ENCODE results near the gene INAFM2. TPM values are rescaled to one million over a fixed set of nuclear protein-coding genes. Genes with fewer than 3 reads are reported as not detected.

INAFM2 gene
- total RNA-seq (10 to 100 TPM; 16.8 to 29.6 (median 22.9) TPM), polyA plus RNA-seq (10 to 100 TPM in 1 of 3 donors, 1 to 10 TPM in 2; 7.4 to 10.9 (median 9.8) TPM)
- long read RNA-seq, donor 1, transcript INAFM2-202 (1 exons, 3,052 nt) = major isoform, 23 of 24 reads
- long read RNA-seq, donor 1, partial matches to known transcripts = 0 of 24 reads
- long read RNA-seq, donor 1, other reads (novel, unspliced or antisense) = 0 of 24 reads
- long read RNA-seq, donor 2, transcript INAFM2-202 (1 exons, 3,052 nt) = major isoform, 13 of 13 reads
- long read RNA-seq, donor 2, partial matches to known transcripts = 0 of 13 reads
- long read RNA-seq, donor 2, other reads (novel, unspliced or antisense) = 0 of 13 reads

- peak; percentile 98 for DNase-seq
- Histone ChIP-seq H3K27me3 (replicated peaks in 1 of 7) (no peaks in the 10 kb centered on the region), H3K4me1 (peaks cover 17 to 73% (median 50%) of the 10 kb centered on the region in 6 donors), H3K9me3 (no peaks in the 10 kb centered on the region), H3K27ac (peak within 1 kb of the TSS; percentile 59 to 87 (median 81)), H3K36me3 (no peaks in the 10 kb centered on the region), H3K4me3 (peak within 1 kb of the TSS; percentile 63 to 93 (median 68))
- TF ChIP-seq CTCF (IDR thresholded peaks at IDR 0.05 in 8 of 11, conservative IDR thresholded peaks at IDR 0.05 in 3 of 11) = peak; percentile 76 to 96 (median 85)
- TF ChIP-seq POLR2A (IDR thresholded peaks at IDR 0.05) = peak in 1 of 3 donors; percentile 65
- peak; percentile 49 to 84 (median 79) for TF ChIP-seq POLR2AphosphoS5 (IDR thresholded peaks at IDR 0.05)
- intact Hi-C loops (cut with DNase I; ENCODE audit: low total_unique reads) = loop anchor here (5.0 kb wide), 1 partner anchor 99 kb away; no protein-coding TSS in a partner anchor
- 0 to 1% (median 0%) methylated on average over 40 to 103 of the region's 103 CpGs for WGBS, 5 donors
Observed at GRCh38 chr15:40323239-40323952, at the start of gene INAFM2. Gene INAFM2 (plus strand): TSS chr15:40323692. CDS start chr15:40324056, 364 bp downstream.

GRCh38 chr15:40274350-40275274, 48.9 kb upstream of the INAFM2 start:
- no peaks in the 10 kb centered on the region for H3K9me3 ChIP-seq
- no peak for TF ChIP-seq POLR2A (IDR thresholded peaks at IDR 0.05)
- TF ChIP-seq CTCF (IDR thresholded peaks at IDR 0.05 in 8 of 11, conservative IDR thresholded peaks at IDR 0.05 in 3 of 11) = peak; percentile 98 to 100 (median 100)
- peak in 2 of 3 donors; percentile 45 to 58 for TF ChIP-seq POLR2AphosphoS5 (IDR thresholded peaks at IDR 0.05)
- DNase-seq = peak; percentile 96
- intact Hi-C loops (cut with DNase I; ENCODE audit: low total_unique reads) = loop anchor here (5.0 kb wide), 3 partner anchors 57 to 227 kb away; no protein-coding TSS in a partner anchor
- WGBS, 5 donors = 54 to 60% (median 58%) methylated on average over 24 to 26 of the region's 26 CpGs
- H3K4me1 ChIP-seq = peaks cover 0 to 50% (median 15%) of the 10 kb centered on the region in 6 donors
- H3K27ac ChIP-seq = no peak overlapping the region
- H3K4me3 ChIP-seq = no peak overlapping the region
- peaks cover 0 to 35% (median 8%) of the 10 kb centered on the region in 7 donors for H3K27me3 ChIP-seq (replicated peaks in 1 of 7)
- H3K36me3 ChIP-seq = no peaks in the 10 kb centered on the region

- no peak for DNase-seq
- WGBS, 5 donors = 59 to 71% (median 63%) methylated on average over 5 of the region's 5 CpGs
- Histone ChIP-seq H3K27ac (no peak overlapping the region), H3K4me1 (peaks cover 0 to 59% (median 20%) of the 10 kb centered on the region in 6 donors), H3K4me3 (no peak overlapping the region), H3K27me3 (replicated peaks in 1 of 7) (peaks cover 0 to 44% (median 17%) of the 10 kb centered on the region in 7 donors), H3K36me3 (no peaks in the 10 kb centered on the region), H3K9me3 (no peaks in the 10 kb centered on the region)
- TF ChIP-seq POLR2A (IDR thresholded peaks at IDR 0.05) (no peak), CTCF (IDR thresholded peaks at IDR 0.05 in 8 of 11, conservative IDR thresholded peaks at IDR 0.05 in 3 of 11) (no peak), POLR2AphosphoS5 (IDR thresholded peaks at IDR 0.05) (no peak)
- intact Hi-C loops (cut with DNase I; ENCODE audit: low total_unique reads) = loop anchor here (5.0 kb wide), 2 partner anchors 147 to 228 kb away; no protein-coding TSS in a partner anchor
Observed at GRCh38 chr15:40275523-40275922, 48.0 kb upstream of the INAFM2 start.
